OCI-LY1 (cell line): ENCODE measurements around the gene DNAJB6.

Source experiments
- H2AFZ ChIP-seq: fragments of 200-600 bp; sonication (generic), shearing (Covaris generic); 2 replicates; pipeline ENCODE4 v1.6.0; 2014; ENCODE audit warnings: antibody characterized with exemption, mild to moderate bottlenecking, low read length
- H3F3A ChIP-seq: fragments of 200-600 bp; sonication (generic), shearing (Covaris generic); 2 replicates; pipeline ENCODE4 v1.6.0; 2014; ENCODE audit warnings: mild to moderate bottlenecking, antibody characterized with exemption, low read length, moderate library complexity; ENCODE audit not compliant: insufficient read depth
- H3K27ac ChIP-seq: fragments of 200-600 bp; sonication (generic); 2 replicates; pipeline ENCODE4 v1.5.1; 2014; ENCODE audit warnings: low read length, mixed run types, mild to moderate bottlenecking, low read depth; ENCODE audit not compliant: poor library complexity, severe bottlenecking
- H3K27me3 ChIP-seq: fragments of 200-600 bp; sonication (generic); 2 replicates; pipeline ENCODE4 v1.6.0; 2014; ENCODE audit warnings: antibody characterized with exemption, mild to moderate bottlenecking, low read length, moderate library complexity; ENCODE audit not compliant: insufficient read depth
- H3K36me3 ChIP-seq: fragments of 200-600 bp; sonication (generic); 2 replicates; pipeline ENCODE4 v1.6.1; 2014; ENCODE audit warnings: mild to moderate bottlenecking, antibody characterized with exemption, low read length, moderate library complexity, mixed read lengths; ENCODE audit not compliant: insufficient read depth
- H3K4me1 ChIP-seq: fragments of 200-600 bp; sonication (generic); 2 replicates; pipeline ENCODE4 v1.5.1; 2014; ENCODE audit warnings: mild to moderate bottlenecking, low read length, moderate library complexity; ENCODE audit not compliant: insufficient read depth, severe bottlenecking
- H3K4me2 ChIP-seq: fragments of 200-600 bp; sonication (generic), shearing (Covaris generic); 2 replicates; pipeline ENCODE4 v1.6.1; 2014; ENCODE audit warnings: low read length
- H3K4me3 ChIP-seq: fragments of 200-600 bp; sonication (generic); 2 replicates; pipeline ENCODE4 v1.5.1; 2014; ENCODE audit warnings: low read length, low read depth, mild to moderate bottlenecking, mixed read lengths; ENCODE audit not compliant: poor library complexity, severe bottlenecking
- H3K79me2 ChIP-seq: fragments of 200-600 bp; shearing (Covaris generic); 2 replicates; pipeline ENCODE4 v1.6.1; 2016; ENCODE audit warnings: mixed run types, low read length, mixed read lengths; ENCODE audit not compliant: insufficient read depth
- H3K9ac ChIP-seq: fragments of 200-600 bp; sonication (generic), shearing (Covaris generic); 2 replicates; pipeline ENCODE4 v1.6.1; 2014; ENCODE audit warnings: mild to moderate bottlenecking, low read length, mixed read lengths
- H3K9me2 ChIP-seq: fragments of 200-600 bp; sonication (generic), shearing (Covaris generic); 2 replicates; pipeline ENCODE4 v1.6.1; 2014; ENCODE audit warnings: low read depth, mild to moderate bottlenecking, low read length, mixed read lengths
- H3K9me3 ChIP-seq: fragments of 200-600 bp; shearing (Covaris generic); 2 replicates; pipeline ENCODE4 v1.6.1; 2014; ENCODE audit warnings: low read length, mixed read lengths
- H4K20me1 ChIP-seq: fragments of 200-600 bp; sonication (generic), shearing (Covaris generic); 2 replicates; pipeline ENCODE4 v1.6.0; 2016; ENCODE audit warnings: mild to moderate bottlenecking, low read length; ENCODE audit not compliant: insufficient read depth
- EZH2 ChIP-seq: fragments of 200-600 bp; sonication (generic), shearing (Covaris generic); IDR thresholded peaks from 2 replicates; pipeline ENCODE4 v1.8.0; 2017; ENCODE audit warnings: borderline replicate concordance, mixed run types, mild to moderate bottlenecking, antibody characterized with exemption, low read length, moderate library complexity, mixed read lengths
- TF ChIP-seq, protein P1 (sequence below): fragments of 200-600 bp; sonication (generic), shearing (Covaris generic); IDR thresholded peaks from 2 replicates; pipeline ENCODE4 v1.5.1; 2017; ENCODE audit warnings: mild to moderate bottlenecking, antibody characterized with exemption, low read length, moderate library complexity, mixed read lengths

The DNAJB6 gene

DNA sequence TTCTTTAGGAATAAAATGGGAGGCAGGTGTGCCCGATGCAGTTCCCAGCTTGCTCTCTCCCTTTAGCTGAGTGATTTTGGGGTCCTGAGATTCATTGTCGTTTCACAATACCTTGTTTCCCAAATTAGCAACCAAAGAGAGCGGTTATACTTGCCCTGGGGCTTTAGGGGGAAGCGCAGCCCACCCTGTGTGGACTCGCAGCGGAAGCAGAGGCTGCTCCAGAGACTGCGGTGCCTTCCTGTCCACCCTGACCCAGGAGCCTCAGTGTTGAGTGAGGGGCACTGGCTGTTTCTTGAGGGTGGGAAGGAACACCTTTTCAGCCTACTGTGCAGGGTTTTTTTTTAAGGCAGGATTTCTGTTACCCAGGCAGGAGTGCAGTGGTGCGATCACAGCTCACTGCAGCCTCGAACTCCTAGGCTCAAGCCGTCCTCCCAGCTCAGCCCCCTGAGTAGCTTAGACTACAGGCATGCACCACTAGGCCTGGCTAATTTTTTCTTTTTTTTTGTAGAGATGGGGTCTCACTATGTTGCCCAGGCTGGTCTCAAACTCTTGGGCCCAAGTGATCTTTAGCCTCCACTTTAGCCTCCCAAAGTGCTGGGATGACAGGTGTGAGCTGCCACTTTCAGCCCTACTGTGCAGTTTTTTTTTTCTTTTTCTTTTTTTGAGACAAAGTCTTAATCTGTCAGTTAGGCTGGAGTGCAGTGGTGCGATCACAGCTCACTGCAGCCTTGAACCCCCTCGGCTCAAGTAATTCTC lies 67.0 kb downstream of the DNAJB6 start:
- no peaks in the 10 kb centered on the region for H3K4me1 ChIP-seq
- no peak overlapping the region for H2AFZ ChIP-seq
- H3K79me2 ChIP-seq = no peaks in the 10 kb centered on the region
- peaks cover 91% of the 10 kb centered on the region for H3K36me3 ChIP-seq
- no peak overlapping the region for H3K4me3 ChIP-seq
- H3K9me3 ChIP-seq = no peaks in the 10 kb centered on the region
- H3K27me3 ChIP-seq = no peaks in the 10 kb centered on the region
- no peak overlapping the region for H3K9ac ChIP-seq
- no peak overlapping the region for H3K4me2 ChIP-seq
- no peaks in the 10 kb centered on the region for H3K9me2 ChIP-seq
- H3K27ac ChIP-seq = no peak overlapping the region
- no peaks in the 10 kb centered on the region for H4K20me1 ChIP-seq
- no peak for TF ChIP-seq EZH2
- TF ChIP-seq, protein P1, sequence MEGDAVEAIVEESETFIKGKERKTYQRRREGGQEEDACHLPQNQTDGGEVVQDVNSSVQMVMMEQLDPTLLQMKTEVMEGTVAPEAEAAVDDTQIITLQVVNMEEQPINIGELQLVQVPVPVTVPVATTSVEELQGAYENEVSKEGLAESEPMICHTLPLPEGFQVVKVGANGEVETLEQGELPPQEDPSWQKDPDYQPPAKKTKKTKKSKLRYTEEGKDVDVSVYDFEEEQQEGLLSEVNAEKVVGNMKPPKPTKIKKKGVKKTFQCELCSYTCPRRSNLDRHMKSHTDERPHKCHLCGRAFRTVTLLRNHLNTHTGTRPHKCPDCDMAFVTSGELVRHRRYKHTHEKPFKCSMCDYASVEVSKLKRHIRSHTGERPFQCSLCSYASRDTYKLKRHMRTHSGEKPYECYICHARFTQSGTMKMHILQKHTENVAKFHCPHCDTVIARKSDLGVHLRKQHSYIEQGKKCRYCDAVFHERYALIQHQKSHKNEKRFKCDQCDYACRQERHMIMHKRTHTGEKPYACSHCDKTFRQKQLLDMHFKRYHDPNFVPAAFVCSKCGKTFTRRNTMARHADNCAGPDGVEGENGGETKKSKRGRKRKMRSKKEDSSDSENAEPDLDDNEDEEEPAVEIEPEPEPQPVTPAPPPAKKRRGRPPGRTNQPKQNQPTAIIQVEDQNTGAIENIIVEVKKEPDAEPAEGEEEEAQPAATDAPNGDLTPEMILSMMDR = no peak
- no peaks in the 10 kb centered on the region for H3F3A ChIP-seq

DNA sequence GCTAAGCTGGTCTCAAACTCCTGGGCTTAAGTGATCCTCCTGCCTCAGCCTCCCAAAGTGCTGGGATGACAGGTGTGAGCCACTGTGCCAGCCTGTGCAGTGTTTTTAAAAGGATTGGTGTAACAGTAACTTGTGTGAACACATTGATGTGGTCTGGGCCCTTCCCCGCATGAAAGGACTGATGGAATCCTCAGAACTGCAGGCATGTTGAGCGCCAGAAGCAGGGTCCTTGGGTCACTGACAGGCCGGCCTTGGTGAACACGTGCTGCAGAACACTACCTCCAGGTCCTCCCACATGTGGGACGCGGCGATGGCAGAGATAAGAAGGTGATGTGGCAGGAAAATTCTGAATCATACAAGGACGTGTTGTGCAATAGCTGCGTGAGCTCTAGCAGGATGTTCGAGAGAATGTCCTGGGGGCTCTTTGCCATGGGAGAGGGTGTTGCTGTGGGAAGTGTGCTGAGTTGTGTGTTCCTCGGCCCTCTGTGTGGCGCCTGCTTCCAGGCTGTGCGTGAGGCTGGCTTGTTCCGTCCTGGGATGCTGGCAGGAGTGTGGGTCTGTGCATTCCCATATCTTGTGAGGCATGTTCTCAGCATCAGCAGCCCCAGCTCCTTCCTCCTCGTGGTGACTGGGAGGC lies 68.2 kb downstream of the DNAJB6 start:
- Histone ChIP-seq H3K9me3 (no peaks in the 10 kb centered on the region), H3K4me2 (no peak overlapping the region), H3K9ac (no peak overlapping the region), H2AFZ (no peak overlapping the region), H3K4me3 (no peak overlapping the region), H3K27me3 (no peaks in the 10 kb centered on the region), H3K4me1 (no peaks in the 10 kb centered on the region), H3K36me3 (peaks cover 91% of the 10 kb centered on the region), H3K27ac (no peak overlapping the region), H4K20me1 (no peaks in the 10 kb centered on the region), H3K79me2 (no peaks in the 10 kb centered on the region), H3K9me2 (no peaks in the 10 kb centered on the region), H3F3A (no peaks in the 10 kb centered on the region)
- TF ChIP-seq EZH2 = no peak
- TF ChIP-seq, protein P1 = no peak

DNA sequence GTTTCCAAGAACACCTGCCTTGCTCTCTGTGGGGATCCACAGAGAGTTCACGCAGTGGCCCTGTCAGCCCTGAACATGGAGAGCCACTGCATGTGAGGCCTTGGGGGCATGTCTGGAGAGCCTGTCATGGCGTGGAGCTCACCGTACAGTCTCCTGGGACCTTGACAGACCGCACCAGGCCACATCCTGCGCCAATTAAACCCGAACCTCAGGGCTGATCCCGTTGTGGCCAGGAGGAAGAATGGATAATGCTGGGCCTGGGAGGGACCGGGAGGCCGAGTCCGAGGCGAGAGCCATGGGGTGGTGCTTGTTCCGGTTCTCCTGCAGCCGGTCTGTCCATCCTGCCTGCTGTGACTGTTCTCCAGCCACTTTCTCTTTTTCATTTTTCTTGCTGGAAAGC lies 68.7 kb downstream of the DNAJB6 start:
- Histone ChIP-seq H3K4me1 (no peaks in the 10 kb centered on the region), H3K36me3 (peaks cover 91% of the 10 kb centered on the region), H3K4me3 (no peak overlapping the region), H3K27me3 (no peaks in the 10 kb centered on the region), H3K9me2 (no peaks in the 10 kb centered on the region), H3K79me2 (no peaks in the 10 kb centered on the region), H4K20me1 (no peaks in the 10 kb centered on the region), H3K9me3 (no peaks in the 10 kb centered on the region), H3K9ac (no peak overlapping the region), H3F3A (no peaks in the 10 kb centered on the region), H2AFZ (no peak overlapping the region), H3K27ac (no peak overlapping the region), H3K4me2 (no peak overlapping the region)
- TF ChIP-seq, protein P1 = no peak
- TF ChIP-seq EZH2 = no peak
